Renal cortical epithelial cell (primary cell): ENCODE data around the gene ZNG1B. TPM values are rescaled to one million over a fixed set of nuclear protein-coding genes. Genes with fewer than 3 reads are reported as not detected.
A peak's percentile ranks its signal among the peaks of the same experiment; 100 is the strongest.
"Not testable (repeated sequence)": the region's sequence is repeated elsewhere in the genome, so short reads cannot be mapped to it uniquely, and the experiment has no call there.

Source experiments
- DNase-seq: peaks from one replicate; pipeline ENCODE4 v3.0.0-alpha.2; 2011; ENCODE audit warnings: low read depth
- total RNA-seq: library from RNA; depleted of rRNA; stranded (reverse); fragments of >200 nt; gene quantifications from 2 replicates; pipeline ENCODE4 v1.2.3, GENCODE V29; 2014

The ZNG1B gene
- total RNA-seq: 25.7 and 45.8 TPM in 2 replicates

GRCh38 chr2:113437508-113438465 is at the start of gene ZNG1B:
Gene ZNG1B, plus strand, starts transcription at chr2:113437691. Its CDS starts 178 bp downstream, at chr2:113437869.
- peak; percentile 0 for DNase-seq

DNA sequence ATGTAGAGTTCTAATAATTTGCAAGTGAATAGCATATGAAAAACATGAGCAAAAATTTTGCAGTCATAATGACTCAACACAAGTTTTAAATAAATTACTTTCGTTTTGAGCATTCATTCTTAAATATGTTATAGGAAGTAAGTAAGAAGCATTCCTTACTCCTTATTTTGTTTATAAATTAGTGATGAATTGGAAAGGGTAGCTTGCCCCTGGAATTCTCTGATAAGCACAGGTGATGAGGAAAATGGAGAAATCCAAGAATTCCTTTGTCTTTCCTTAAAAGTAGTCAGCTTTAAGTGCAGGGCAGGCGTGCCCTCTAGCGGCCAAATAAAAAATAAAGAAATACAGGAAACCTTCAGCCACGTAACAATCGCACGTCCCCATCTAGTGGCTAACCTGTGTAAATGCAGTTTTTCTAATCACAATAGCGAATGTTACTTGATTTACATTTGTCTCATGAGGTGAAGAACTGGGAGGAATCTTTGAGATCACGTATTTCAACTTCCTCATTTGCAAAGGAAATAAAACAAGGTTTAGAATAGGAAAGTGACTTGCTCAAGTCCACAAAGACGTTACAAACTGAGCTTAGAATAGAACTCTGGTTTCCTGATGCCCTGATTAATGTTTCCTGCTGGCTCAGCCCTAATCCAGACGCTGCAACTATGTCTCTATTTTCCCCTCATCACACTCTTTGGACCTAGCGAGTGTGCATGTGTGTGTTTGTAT is 47.2 kb upstream of the ZNG1B start:
- peak; percentile 77 for DNase-seq

DNA sequence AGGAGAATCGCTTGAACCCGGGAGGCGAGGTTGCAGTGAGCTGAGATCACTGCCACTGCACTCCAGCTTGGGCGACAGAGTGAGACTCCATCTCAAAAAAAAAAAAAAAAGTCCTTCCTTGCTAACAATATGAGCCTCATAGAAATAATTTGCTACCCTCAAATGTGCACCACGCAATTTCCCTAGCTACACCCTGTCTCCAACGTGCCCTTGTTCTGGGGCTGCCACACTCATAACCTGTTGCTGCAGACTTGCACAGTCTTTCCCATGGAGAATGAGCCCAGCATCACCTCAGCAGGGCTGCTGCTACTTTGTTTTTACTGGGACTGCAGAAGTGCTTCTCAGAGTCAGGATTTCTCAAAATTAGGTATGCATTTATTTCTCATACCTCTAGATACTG is 46.4 kb upstream of the ZNG1B start:
- DNase-seq: no peak

DNA sequence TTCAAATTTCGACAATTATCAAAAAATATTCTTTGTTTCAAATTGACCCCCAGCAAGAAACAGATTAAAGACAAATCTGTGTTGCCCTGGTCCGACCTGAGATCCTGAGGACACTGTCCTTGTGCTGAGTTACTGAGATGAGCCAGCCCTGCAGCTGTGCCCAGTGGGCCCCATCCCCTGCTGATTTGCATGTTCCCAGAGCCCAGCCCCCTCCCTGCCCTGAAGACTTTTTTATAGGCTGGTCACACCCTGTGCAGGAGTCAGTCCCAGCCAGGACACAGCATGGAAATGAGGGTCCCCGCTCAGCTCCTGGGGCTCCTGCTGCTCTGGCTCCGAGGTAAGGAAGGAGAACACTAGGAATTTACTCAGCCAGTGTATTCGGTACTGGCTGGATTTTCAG is 31.4 kb upstream of the ZNG1B start:
- DNase-seq: no peak

DNA sequence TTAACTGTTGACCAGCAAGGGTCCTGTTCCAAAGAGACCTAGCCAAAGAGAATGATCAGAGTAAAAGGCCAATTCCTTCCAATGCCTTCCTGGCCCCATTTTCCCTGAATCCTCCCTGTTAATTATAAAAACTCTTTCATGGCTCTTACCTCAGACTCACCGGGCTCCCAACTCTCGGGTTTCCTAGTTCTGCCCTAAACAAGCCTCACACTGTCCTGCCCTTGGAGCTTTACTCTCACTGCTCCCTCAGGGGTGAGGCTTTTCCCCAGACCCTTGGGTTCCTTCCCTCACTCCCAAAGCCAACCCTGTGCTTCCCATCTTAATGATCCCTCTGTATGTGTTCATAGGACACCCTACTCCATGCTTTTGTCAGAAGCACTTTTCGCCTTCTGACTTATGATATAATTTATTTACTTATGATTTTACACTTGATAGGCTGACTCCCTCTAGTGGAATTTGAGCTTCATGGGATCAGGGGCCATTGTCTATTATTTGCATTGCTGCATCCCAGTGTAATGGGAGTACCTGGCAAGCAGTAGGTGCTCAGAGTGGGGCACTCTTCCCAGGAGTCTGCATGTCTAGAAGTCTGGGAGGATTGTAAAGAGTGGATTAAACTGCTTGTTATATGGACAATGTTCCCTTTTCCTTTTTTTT is 29.9 kb upstream of the ZNG1B start:
- DNase-seq: peak; percentile 21

- not testable (repeated sequence) for DNase-seq
Observed at GRCh38 chr2:113411725-113412352, 25.7 kb upstream of the ZNG1B start.

DNA sequence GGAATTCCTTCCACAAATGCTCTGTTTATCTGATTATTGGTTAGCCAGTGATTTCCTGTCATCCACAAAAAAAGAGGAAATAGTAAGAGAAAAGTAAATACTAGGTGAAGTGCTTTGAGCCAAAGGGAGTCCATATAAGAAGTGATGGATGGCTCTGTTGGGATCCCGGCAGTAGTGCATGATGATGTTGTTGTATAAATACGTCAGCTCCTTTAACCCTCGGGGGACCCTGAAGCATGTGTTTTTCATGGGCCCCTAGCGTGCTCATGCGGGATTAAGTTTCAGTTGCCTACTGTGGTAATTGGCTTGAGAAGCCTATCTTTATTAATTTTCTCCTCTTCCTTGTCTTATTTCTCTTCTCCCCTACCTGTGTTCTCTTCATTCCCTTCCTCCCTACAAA is 24.7 kb upstream of the ZNG1B start:
- DNase-seq: not testable (repeated sequence)

- DNase-seq: not testable (repeated sequence)
Observed at GRCh38 chr2:113431773-113432172, 5.7 kb upstream of the ZNG1B start.

GRCh38 chr2:113433468-113433867 is 4.0 kb upstream of the ZNG1B start:
- DNase-seq: not testable (repeated sequence)

- not testable (repeated sequence) for DNase-seq
Observed at GRCh38 chr2:113465770-113466169, 28.3 kb downstream of the ZNG1B start.

DNA sequence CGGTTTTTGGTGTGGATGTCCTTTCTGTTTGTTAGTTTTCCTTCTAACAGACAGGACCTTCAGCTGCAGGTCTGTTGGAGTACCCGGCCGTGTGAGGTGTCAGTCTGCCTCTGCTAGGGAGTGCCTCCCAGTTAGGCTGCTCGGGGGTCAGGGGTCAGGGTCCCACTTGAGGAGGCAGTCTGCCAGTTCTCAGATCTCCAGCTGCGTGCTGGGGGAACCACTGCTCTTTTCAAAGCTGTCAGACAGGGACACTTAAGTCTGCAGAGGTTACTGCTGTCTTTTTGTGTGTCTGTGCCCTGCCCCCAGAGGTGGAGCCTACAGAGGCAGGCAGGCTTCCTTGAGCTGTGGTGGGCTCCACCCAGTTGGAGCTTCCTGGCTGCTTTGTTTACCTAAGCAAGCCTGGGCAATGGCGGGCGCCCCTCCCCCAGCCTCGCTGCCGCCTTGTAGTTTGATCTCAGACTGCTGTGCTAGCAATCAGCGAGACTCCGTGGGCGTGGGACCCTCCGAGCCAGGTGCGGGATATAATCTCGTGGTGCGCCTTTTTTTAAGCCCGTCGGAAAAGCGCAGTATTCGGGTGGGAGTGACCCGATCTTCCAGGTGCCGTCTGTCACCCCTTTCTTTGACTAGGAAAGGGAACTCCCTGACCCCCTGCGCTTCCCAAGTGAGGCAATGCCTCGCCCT is 39.3 kb downstream of the ZNG1B start:
- not testable (repeated sequence) for DNase-seq

GRCh38 chr2:113496527-113496926 is 59.0 kb downstream of the ZNG1B start:
- DNase-seq: not testable (repeated sequence)

- DNase-seq: not testable (repeated sequence)
Observed at GRCh38 chr2:113498365-113498764, 60.9 kb downstream of the ZNG1B start, which contains the start of gene FOXD4L1. Gene FOXD4L1, plus strand, starts transcription at chr2:113498665. Its CDS starts 592 bp downstream, at chr2:113499257.

DNA sequence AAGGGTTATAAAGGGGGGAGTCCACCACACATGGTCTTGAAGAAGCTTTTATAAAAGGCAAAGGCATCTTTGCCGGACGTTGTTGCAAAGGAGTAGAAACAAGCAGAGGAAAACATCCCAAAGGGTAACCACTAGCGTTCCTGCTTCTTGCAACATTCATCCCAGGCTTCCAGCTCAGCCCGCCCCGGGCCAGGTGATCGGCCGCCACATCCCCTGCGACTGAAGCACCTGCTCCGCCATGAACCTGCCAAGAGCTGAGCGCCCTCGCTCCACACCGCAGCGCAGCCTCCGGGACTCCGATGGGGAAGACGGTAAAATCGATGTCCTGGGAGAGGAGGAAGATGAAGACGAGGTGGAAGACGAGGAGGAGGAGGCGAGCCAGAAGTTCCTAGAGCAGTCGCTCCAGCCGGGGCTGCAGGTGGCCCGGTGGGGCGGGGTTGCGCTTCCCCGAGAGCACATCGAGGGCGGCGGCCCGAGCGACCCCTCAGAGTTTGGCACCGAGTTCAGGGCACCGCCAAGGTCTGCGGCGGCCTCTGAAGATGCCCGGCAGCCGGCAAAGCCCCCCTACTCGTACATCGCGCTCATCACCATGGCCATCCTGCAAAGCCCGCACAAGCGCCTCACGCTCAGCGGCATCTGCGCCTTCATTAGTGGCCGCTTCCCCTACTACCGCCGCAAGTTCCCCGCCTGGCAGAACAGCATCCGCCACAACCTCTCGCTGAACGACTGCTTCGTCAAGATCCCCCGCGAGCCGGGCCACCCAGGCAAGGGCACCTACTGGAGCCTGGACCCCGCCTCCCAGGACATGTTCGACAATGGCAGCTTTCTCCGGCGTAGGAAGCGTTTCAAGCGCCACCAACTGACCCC is 61.8 kb downstream of the ZNG1B start:
- DNase-seq: not testable (repeated sequence)

DNA sequence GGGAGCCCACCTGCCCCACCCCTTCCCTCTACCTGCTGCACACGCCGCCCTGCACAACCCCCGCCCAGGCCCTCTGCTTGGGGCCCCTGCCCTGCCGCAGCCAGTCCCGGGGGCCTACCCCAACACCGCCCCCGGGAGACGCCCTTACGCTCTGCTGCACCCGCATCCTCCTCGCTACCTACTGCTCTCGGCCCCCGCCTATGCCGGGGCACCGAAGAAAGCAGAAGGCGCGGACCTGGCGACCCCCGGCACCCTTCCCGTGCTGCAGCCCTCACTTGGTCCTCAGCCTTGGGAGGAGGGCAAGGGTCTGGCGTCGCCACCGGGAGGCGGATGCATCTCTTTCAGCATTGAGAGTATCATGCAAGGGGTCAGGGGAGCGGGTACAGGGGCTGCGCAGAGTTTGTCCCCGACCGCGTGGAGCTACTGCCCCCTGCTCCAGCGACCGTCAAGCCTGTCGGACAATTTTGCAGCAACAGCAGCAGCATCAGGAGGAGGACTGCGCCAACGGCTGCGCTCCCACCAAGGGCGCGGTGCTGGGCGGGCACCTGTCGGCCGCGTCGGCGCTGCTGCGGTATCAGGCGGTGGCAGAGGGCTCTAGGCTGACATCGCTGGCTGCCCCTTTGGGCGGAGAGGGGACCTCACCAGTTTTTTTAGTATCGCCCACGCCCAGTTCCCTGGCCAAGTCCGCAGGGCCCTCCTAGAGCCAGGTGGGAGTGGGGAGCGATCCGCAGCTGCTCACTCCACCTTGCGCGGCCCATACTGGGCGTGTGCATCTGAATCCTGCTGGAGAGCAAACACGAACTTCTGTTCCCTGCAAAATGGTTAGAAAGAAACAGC is 62.6 kb downstream of the ZNG1B start:
- DNase-seq: not testable (repeated sequence)

DNA sequence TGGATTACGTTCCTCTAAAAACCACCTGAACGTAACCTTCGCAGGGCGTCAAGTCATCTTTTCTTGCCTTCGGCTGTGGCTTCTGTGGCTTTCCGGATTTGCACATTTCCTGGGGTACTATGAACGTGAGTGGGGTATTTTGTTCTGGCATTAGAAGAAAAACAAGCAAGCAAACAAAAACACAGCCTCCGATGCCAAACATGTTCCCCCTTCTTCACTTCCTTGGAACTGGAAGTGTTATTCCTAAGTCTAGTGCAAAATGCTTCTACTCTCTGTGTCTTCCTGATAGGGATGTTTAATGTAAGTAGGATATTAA is 63.2 kb downstream of the ZNG1B start:
- not testable (repeated sequence) for DNase-seq

GRCh38 chr2:113502216-113503093 is 65.0 kb downstream of the ZNG1B start:
- not testable (repeated sequence) for DNase-seq
